K562 (cell line): ENCODE results near the gene ANGPTL1.

Experiments used
- CEBPG ChIP-seq, 3 experiments: fragments of 200-800 bp in 1 of 3; sonication (Bioruptor generic) in 1 of 3; sonication (generic) in 1 of 3; formaldehyde crosslinking in 1 of 3; IDR thresholded peaks in 2 of 3; conservative IDR thresholded peaks in 1 of 3; 2 replicates each; pipeline versions ENCODE4 v1.6.1 to v1.8.0; 2016 to 2022; ENCODE audit warnings: missing compliant biosample characterization in 2 of 3, missing genetic modification characterization in 2 of 3, mild to moderate bottlenecking in 1 of 3, missing genetic modification reagents in 1 of 3
- EGR1 ChIP-seq: fragments of 450-650 bp; conservative IDR thresholded peaks from 2 replicates; pipeline ENCODE4 v1.6.1; 2017; ENCODE audit warnings: mild to moderate bottlenecking
- FOXA3 ChIP-seq, 2 experiments: fragments of 450-650 bp in 1 of 2; sonication (generic) in 1 of 2; formaldehyde crosslinking; IDR thresholded peaks in 1 of 2; conservative IDR thresholded peaks in 1 of 2; 2 replicates each; pipeline versions ENCODE4 v1.4.0 to v1.8.0; 2020 to 2022; ENCODE audit warnings: mild to moderate bottlenecking in 2 of 2, missing genetic modification reagents in 1 of 2
- MEF2D ChIP-seq: conservative IDR thresholded peaks from 2 replicates; pipeline ENCODE4 v1.6.1; 2016; ENCODE audit warnings: low read depth, missing genetic modification characterization, missing compliant biosample characterization
- NRF1 ChIP-seq, 2 experiments: fragments of 450-650 bp; IDR thresholded peaks in 1 of 2; conservative IDR thresholded peaks in 1 of 2; 2 replicates each; pipeline ENCODE4 v1.6.1; 2014; ENCODE audit warnings: mild to moderate bottlenecking in 2 of 2
- RNF2 ChIP-seq: sonication (generic); IDR thresholded peaks from 2 replicates; pipeline ENCODE4 v1.6.1; 2016
- SIX5 ChIP-seq, 2 experiments: IDR thresholded peaks; 2 replicates each; pipeline ENCODE4 v1.6.1; 2011; ENCODE audit warnings: low read length in 2 of 2, borderline replicate concordance in 1 of 2, low read depth in 1 of 2, mild to moderate bottlenecking in 1 of 2, moderate library complexity in 1 of 2; ENCODE audit not compliant: insufficient read depth in 1 of 2
- ZBED1 ChIP-seq: IDR thresholded peaks from 2 replicates; pipeline ENCODE4 v1.6.1; 2014
- ZNF121 ChIP-seq: sonication (generic); formaldehyde crosslinking; conservative IDR thresholded peaks from 2 replicates; pipeline ENCODE4 v1.8.0; 2022; ENCODE audit warnings: missing genetic modification reagents
- ZNF311 ChIP-seq: fragments of 250-450 bp; sonication (Bioruptor Pico); IDR thresholded peaks from 2 replicates; pipeline ENCODE4 v1.4.0; 2020; ENCODE audit warnings: mild to moderate bottlenecking, moderate library complexity
- ZNF347 ChIP-seq: fragments of 450-650 bp; formaldehyde crosslinking; IDR thresholded peaks from 2 replicates; pipeline ENCODE4 v1.4.0; 2020; ENCODE audit warnings: low read depth, mild to moderate bottlenecking, moderate library complexity
- TF ChIP-seq, protein P1 (sequence below): sonication (generic); formaldehyde crosslinking; IDR thresholded peaks from 2 replicates; pipeline ENCODE4 v1.8.1; 2023; ENCODE audit warnings: mild to moderate bottlenecking, missing genetic modification reagents, moderate library complexity

DNA sequence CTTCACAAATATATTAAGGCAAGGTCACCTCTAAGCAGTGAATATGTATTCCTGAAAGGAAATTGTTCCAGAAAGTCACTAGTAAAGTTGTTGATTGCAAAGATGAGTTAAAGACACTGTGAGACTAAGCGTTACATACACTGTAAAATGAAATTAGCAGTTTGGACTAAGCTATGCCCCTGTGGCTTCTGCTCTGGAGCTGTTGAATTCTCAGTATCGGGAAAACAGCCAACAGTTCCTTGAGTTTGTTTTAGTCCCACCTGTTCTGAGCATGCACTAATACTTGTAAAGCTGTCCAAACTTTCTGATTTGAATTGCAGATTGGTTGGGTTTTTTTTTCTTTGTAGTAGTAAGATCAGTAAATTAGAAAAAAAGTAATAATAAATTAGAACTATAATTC lies 21.0 kb downstream of the ANGPTL1 start:
- TF ChIP-seq ZNF121 (CRISPR knock-in tag): no peak
- TF ChIP-seq CEBPG (CRISPR knock-in tag; IDR thresholded peaks at IDR 0.05): no peak
- TF ChIP-seq CEBPG (tag; conservative IDR thresholded peaks at IDR 0.05 in 1 of 2, IDR thresholded peaks at IDR 0.05 in 1 of 2): no peak
- no peak for TF ChIP-seq ZNF311 (CRISPR knock-in tag)
- TF ChIP-seq NRF1 (conservative IDR thresholded peaks at IDR 0.05 in 1 of 2, IDR thresholded peaks at IDR 0.05 in 1 of 2): no peak
- TF ChIP-seq, protein P1, sequence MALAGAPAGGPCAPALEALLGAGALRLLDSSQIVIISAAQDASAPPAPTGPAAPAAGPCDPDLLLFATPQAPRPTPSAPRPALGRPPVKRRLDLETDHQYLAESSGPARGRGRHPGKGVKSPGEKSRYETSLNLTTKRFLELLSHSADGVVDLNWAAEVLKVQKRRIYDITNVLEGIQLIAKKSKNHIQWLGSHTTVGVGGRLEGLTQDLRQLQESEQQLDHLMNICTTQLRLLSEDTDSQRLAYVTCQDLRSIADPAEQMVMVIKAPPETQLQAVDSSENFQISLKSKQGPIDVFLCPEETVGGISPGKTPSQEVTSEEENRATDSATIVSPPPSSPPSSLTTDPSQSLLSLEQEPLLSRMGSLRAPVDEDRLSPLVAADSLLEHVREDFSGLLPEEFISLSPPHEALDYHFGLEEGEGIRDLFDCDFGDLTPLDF (CRISPR knock-in tag): no peak
- TF ChIP-seq ZBED1: no peak
- TF ChIP-seq RNF2: no peak
- no peak for TF ChIP-seq SIX5 (IDR thresholded peaks at IDR 0.05; ENCODE audit: borderline replicate concordance in 1 of 2, insufficient read depth in 1 of 2, low read depth in 1 of 2, low read length in 2 of 2)
- TF ChIP-seq ZNF347 (CRISPR knock-in tag): no peak
- no peak for TF ChIP-seq EGR1
- TF ChIP-seq MEF2D (tag): no peak
- TF ChIP-seq FOXA3 (CRISPR knock-in tag; conservative IDR thresholded peaks at IDR 0.05 in 1 of 2, IDR thresholded peaks at IDR 0.05 in 1 of 2): no peak
